Gastroesophageal sphincter (tissue), 3 donors: ENCODE results near the gene GJE1.

Experiments used
- EP300 ChIP-seq: sonication (generic); formaldehyde crosslinking; IDR thresholded peaks from one replicate; pipeline ENCODE4 v1.6.1; 2017; ENCODE audit warnings: antibody characterized with exemption, mild to moderate bottlenecking
- POLR2A ChIP-seq, 2 donors: fragments of 450-650 bp; IDR thresholded peaks; one replicate each; pipeline ENCODE4 v1.6.1; 2017; ENCODE audit warnings: antibody characterized with exemption in 2 of 2, mild to moderate bottlenecking in 2 of 2, moderate library complexity in 1 of 2
- POLR2AphosphoS5 ChIP-seq: sonication (generic); formaldehyde crosslinking; IDR thresholded peaks from one replicate; pipeline ENCODE4 v1.6.1; 2017; ENCODE audit warnings: antibody characterized with exemption
- TF ChIP-seq, protein P1 (sequence below), 4 experiments: fragments of 200-600 bp in 2 of 4; fragments of 450-650 bp in 2 of 4; sonication (generic) in 1 of 4; IDR thresholded peaks; one replicate each; pipeline ENCODE4 v1.5.1; 2017 to 2019; ENCODE audit warnings: antibody characterized with exemption in 4 of 4, mild to moderate bottlenecking in 2 of 4, moderate library complexity in 2 of 4

DNA sequence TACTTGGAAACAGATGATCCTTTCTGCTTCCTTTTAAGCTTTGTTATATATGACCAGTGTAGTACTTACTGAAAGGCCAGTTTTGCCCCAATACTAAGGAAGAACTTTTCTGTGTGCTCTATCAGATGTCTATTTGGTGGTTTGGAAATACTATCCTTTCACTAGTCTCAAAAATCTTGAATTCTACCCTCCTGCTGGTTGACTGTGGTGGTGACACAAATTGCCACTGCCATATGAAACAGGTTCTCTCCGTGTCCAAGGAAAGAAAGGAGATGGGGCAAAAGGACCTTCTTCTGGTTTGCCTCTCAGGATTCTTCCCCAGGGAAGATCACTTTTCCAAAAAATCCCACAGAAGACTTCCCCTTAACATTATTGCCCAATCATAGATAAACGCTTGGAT lies 6.2 kb downstream of the GJE1 start:
- TF ChIP-seq, protein P1, sequence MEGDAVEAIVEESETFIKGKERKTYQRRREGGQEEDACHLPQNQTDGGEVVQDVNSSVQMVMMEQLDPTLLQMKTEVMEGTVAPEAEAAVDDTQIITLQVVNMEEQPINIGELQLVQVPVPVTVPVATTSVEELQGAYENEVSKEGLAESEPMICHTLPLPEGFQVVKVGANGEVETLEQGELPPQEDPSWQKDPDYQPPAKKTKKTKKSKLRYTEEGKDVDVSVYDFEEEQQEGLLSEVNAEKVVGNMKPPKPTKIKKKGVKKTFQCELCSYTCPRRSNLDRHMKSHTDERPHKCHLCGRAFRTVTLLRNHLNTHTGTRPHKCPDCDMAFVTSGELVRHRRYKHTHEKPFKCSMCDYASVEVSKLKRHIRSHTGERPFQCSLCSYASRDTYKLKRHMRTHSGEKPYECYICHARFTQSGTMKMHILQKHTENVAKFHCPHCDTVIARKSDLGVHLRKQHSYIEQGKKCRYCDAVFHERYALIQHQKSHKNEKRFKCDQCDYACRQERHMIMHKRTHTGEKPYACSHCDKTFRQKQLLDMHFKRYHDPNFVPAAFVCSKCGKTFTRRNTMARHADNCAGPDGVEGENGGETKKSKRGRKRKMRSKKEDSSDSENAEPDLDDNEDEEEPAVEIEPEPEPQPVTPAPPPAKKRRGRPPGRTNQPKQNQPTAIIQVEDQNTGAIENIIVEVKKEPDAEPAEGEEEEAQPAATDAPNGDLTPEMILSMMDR (IDR thresholded peaks at IDR 0.05), result no peak
- TF ChIP-seq POLR2AphosphoS5 (no peak), POLR2A (IDR thresholded peaks at IDR 0.05) (no peak), EP300 (no peak)
